Hepatocyte (in vitro differentiated cells): ENCODE measurements around the gene HELZ2. TPM values are rescaled to one million over a fixed set of nuclear protein-coding genes. Genes with fewer than 3 reads are reported as not detected.

Source experiments
- DNase-seq: peaks from one replicate; pipeline ENCODE4 v3.0.0-alpha.2; 2016; ENCODE audit warnings: low spot score
- H2AFZ ChIP-seq: fragments of 200-600 bp; sonication (generic); 2 replicates; pipeline ENCODE4 v1.6.0; 2016; ENCODE audit warnings: antibody characterized with exemption, mild to moderate bottlenecking
- H3K27ac ChIP-seq: fragments of 200-600 bp; sonication (generic); 2 replicates; pipeline ENCODE4 v1.5.1; 2016; ENCODE audit warnings: mild to moderate bottlenecking
- H3K27me3 ChIP-seq: fragments of 200-600 bp; sonication (generic); 2 replicates; pipeline ENCODE4 v1.6.1; 2016
- H3K36me3 ChIP-seq: fragments of 200-600 bp; sonication (generic); replicated peaks from 2 replicates; pipeline ENCODE4 v1.5.1; 2016; ENCODE audit warnings: low read depth; ENCODE audit not compliant: insufficient read depth
- H3K4me1 ChIP-seq: fragments of 200-600 bp; sonication (generic); 2 replicates; pipeline ENCODE4 v1.5.1; 2016; ENCODE audit warnings: mild to moderate bottlenecking, moderate library complexity; ENCODE audit not compliant: insufficient read depth
- H3K4me2 ChIP-seq: fragments of 200-600 bp; sonication (generic); 2 replicates; pipeline ENCODE4 v1.6.0; 2016
- H3K4me3 ChIP-seq: fragments of 200-600 bp; sonication (generic); 2 replicates; pipeline ENCODE4 v1.5.1; 2016; ENCODE audit warnings: mild to moderate bottlenecking
- H3K79me2 ChIP-seq: fragments of 200-600 bp; sonication (generic); 2 replicates; pipeline ENCODE4 v1.6.0; 2017; ENCODE audit warnings: mild to moderate bottlenecking
- H3K9me2 ChIP-seq: fragments of 200-600 bp; sonication (generic); replicated peaks from 2 replicates; pipeline ENCODE4 v1.6.0; 2017; ENCODE audit warnings: mild to moderate bottlenecking; ENCODE audit not compliant: insufficient read depth
- H3K9me3 ChIP-seq: fragments of 200-600 bp; sonication (generic); 2 replicates; pipeline ENCODE4 v1.5.1; 2016; ENCODE audit warnings: low read depth, mild to moderate bottlenecking
- H4K20me1 ChIP-seq: fragments of 200-600 bp; sonication (generic); 2 replicates; pipeline ENCODE4 v1.6.0; 2016; ENCODE audit warnings: mild to moderate bottlenecking; ENCODE audit not compliant: insufficient read depth, poor library complexity, severe bottlenecking
- EZH2 ChIP-seq: fragments of 200-600 bp; sonication (generic); IDR thresholded peaks from 2 replicates; pipeline ENCODE4 v1.6.1; 2016; ENCODE audit warnings: antibody characterized with exemption, mild to moderate bottlenecking, borderline replicate concordance
- EZH2phosphoT487 ChIP-seq: fragments of 200-600 bp; sonication (generic); IDR thresholded peaks from one replicate; pipeline ENCODE4 v1.6.1; 2018; ENCODE audit warnings: antibody characterized with exemption, mild to moderate bottlenecking, low read depth, moderate library complexity; ENCODE audit not compliant: unreplicated experiment, severe bottlenecking
- WGBS: methylation state at CpG from one replicate; pipeline ENCODE4 v1.1.6; 2016; ENCODE audit warnings: low lambda C conversion rate; ENCODE audit errors: missing lambda C conversion rate; 5-methylcytosine and 5-hydroxymethylcytosine counted together
- polyA plus RNA-seq: library from polyadenylated mRNA; unstranded; fragments of >200 nt; fragmentation: Nextera tagmentation; extraction: Ambion mirVana; gene quantifications from 2 replicates; pipeline ENCODE4 v1.2.1, GENCODE V29; 2016
- total RNA-seq: library from RNA; depleted of rRNA; stranded (reverse); fragments of >200 nt; gene quantifications from 2 replicates; pipeline ENCODE4 v1.2.3, GENCODE V29; 2014
- TF ChIP-seq, protein P1 (sequence below): fragments of 200-600 bp; sonication (generic); IDR thresholded peaks from 2 replicates; pipeline ENCODE4 v1.5.1; 2016; ENCODE audit warnings: antibody characterized with exemption, mild to moderate bottlenecking; ENCODE audit not compliant: poor library complexity

HELZ2 gene
- total and polyA plus RNA-seq, 2 experiments from 2014 or later: 4.6 to 17.0 TPM

DNA sequence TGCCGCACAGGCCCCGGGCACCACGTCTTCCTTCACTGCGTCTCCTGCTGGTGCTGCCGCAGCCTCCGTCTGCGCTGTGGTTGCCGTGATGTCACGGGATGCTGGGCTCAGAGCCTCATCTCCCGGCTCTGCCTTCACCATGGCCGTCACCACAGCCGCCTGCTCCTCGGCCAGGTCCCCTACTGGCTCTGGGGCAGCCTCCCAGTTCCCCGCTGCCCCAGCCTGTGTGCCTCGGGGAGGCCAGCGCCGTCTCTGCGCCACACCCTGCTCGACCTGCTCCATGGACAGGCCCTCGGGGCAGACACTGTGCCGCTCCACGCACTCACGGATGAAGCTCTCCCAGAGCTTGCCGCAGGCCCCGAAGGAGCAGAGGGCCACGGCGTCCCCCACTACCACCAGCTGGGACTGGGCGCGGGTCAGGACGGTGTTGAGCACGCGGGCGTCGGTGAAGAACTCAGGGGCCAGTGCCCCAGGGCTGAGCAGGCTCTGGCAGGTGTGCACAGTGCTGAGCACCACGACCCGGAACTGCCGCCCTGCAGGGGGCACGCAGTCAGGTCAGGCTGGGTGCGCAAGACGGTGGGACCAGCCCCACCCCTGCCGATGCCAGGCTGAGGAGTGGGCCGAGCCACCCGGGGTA lies 8.2 kb downstream of the HELZ2 start:
- no peak overlapping the region for H3K27ac ChIP-seq
- 97% methylated on average over 42 of the region's 43 CpGs for WGBS
- H3K36me3 ChIP-seq: no peaks in the 10 kb centered on the region
- no peak overlapping the region for H3K4me3 ChIP-seq
- H3K79me2 ChIP-seq: no peaks in the 10 kb centered on the region
- H3K9me2 ChIP-seq: no peaks in the 10 kb centered on the region
- H3K4me2 ChIP-seq: no peak overlapping the region
- TF ChIP-seq EZH2phosphoT487 (no peak), EZH2 (no peak)
- TF ChIP-seq, protein P1, sequence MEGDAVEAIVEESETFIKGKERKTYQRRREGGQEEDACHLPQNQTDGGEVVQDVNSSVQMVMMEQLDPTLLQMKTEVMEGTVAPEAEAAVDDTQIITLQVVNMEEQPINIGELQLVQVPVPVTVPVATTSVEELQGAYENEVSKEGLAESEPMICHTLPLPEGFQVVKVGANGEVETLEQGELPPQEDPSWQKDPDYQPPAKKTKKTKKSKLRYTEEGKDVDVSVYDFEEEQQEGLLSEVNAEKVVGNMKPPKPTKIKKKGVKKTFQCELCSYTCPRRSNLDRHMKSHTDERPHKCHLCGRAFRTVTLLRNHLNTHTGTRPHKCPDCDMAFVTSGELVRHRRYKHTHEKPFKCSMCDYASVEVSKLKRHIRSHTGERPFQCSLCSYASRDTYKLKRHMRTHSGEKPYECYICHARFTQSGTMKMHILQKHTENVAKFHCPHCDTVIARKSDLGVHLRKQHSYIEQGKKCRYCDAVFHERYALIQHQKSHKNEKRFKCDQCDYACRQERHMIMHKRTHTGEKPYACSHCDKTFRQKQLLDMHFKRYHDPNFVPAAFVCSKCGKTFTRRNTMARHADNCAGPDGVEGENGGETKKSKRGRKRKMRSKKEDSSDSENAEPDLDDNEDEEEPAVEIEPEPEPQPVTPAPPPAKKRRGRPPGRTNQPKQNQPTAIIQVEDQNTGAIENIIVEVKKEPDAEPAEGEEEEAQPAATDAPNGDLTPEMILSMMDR: no peak
- H3K4me1 ChIP-seq: no peaks in the 10 kb centered on the region
- H4K20me1 ChIP-seq: no peaks in the 10 kb centered on the region
- H3K27me3 ChIP-seq: no peaks in the 10 kb centered on the region
- no peaks in the 10 kb centered on the region for H3K9me3 ChIP-seq
- DNase-seq: no peak
- no peak overlapping the region for H2AFZ ChIP-seq

DNA sequence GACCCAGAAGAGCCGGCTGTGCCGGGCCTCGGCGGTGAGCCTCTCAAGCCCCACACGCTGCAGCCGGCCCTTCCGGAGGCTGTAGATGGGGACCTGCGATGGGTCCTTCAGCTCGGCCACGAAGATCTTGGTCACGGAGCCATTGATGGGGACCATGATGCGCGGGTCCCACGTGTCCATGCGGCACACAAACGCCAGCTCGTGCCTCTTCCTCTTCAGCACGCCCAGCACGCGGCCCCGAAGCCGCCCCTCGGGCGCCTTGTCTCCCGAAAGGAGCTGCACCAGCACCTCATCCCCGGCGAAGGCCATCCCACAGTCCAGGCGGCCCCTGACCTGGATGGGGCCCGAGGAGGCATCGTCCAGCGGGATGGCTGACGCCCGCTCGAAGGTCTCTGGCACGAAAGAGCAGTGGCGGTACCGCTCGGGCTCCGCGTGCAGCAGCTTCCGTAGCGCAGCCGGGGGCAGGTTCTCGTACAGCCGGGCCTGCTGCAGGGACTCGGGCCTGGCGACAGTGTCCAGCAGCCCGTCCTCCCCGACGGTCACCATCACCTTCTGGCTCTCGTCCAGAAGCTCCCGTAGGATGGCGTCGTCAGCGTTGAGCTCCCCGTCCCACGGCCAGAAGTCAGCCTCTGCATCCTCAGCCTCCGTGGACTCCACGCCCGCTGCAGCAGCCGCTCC lies 8.9 kb downstream of the HELZ2 start:
- H3K4me2 ChIP-seq: no peak overlapping the region
- H3K9me2 ChIP-seq: no peaks in the 10 kb centered on the region
- WGBS: 96% methylated on average over 43 of the region's 61 CpGs
- H3K4me3 ChIP-seq: no peak overlapping the region
- no peak for TF ChIP-seq EZH2
- no peak for TF ChIP-seq EZH2phosphoT487
- TF ChIP-seq, protein P1: no peak
- H3K27ac ChIP-seq: no peak overlapping the region
- H3K36me3 ChIP-seq: no peaks in the 10 kb centered on the region
- no peak overlapping the region for H2AFZ ChIP-seq
- H3K9me3 ChIP-seq: no peaks in the 10 kb centered on the region
- no peaks in the 10 kb centered on the region for H3K79me2 ChIP-seq
- H3K27me3 ChIP-seq: no peaks in the 10 kb centered on the region
- H4K20me1 ChIP-seq: no peaks in the 10 kb centered on the region
- DNase-seq: no peak
- no peaks in the 10 kb centered on the region for H3K4me1 ChIP-seq

DNA sequence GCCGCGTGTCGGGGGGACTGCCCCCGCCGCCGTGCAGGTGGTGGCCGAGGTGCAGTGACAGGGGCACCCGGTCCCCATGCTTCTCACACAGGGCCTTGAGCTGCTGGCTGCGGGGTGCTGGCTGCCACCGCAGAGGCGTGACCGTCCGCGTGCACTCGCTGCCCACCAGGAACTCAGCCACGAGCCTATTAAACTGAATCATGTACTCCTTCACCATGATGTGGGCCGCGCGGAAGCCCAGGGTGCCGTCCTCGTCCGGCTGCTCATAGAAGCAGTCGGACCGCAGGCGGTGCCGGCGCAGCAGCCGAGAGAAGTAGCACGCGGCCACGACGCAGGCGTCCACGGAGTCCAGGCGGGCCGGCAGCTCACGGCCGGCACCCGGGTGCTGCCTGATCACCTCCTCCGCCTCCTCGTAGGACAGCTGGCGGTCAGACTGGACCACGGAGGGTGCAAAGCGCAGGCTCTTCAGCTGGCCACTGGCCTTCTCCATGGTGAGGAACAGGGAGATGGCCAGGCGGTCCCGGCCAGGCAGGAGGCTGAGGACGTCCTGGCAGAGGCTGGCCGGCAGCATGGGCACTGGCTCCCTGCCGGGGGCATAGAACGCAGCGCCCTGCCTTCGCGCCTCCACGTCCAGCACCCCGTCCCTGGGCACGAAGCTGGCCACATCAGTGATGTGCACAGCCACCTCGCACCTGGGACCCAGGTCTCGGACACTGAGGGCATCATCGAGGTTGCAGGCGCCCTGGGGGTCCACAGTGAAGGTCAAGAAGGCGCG lies 9.8 kb downstream of the HELZ2 start:
- no peak for TF ChIP-seq EZH2
- TF ChIP-seq, protein P1: no peak
- no peak for TF ChIP-seq EZH2phosphoT487
- no peaks in the 10 kb centered on the region for H3K79me2 ChIP-seq
- no peaks in the 10 kb centered on the region for H3K4me1 ChIP-seq
- no peak for DNase-seq
- H2AFZ ChIP-seq: no peak overlapping the region
- H3K36me3 ChIP-seq: no peaks in the 10 kb centered on the region
- H3K9me2 ChIP-seq: no peaks in the 10 kb centered on the region
- no peak overlapping the region for H3K4me3 ChIP-seq
- no peaks in the 10 kb centered on the region for H3K27me3 ChIP-seq
- no peak overlapping the region for H3K27ac ChIP-seq
- no peak overlapping the region for H3K4me2 ChIP-seq
- no peaks in the 10 kb centered on the region for H4K20me1 ChIP-seq
- 96% methylated on average over 52 of the region's 62 CpGs for WGBS
- H3K9me3 ChIP-seq: no peaks in the 10 kb centered on the region
